NK-92 (cell line): ENCODE data around the gene SNN.

Experiments
- DNase-seq: peaks from one replicate; lab custom pipeline; 2025; ENCODE audit not compliant: unreplicated experiment; lab: John Stamatoyannopoulos, UW

The SNN gene

GRCh38 chr16:11696266-11697012 lies 28.2 kb downstream of the SNN start:
- no peak for DNase-seq

- no peak for DNase-seq
Measured at GRCh38 chr16:11697319-11697718, 29.1 kb downstream of the SNN start.

GRCh38 chr16:11698271-11698689 lies 30.0 kb downstream of the SNN start:
- DNase-seq = no peak

GRCh38 chr16:11699234-11699894 lies 31.1 kb downstream of the SNN start:
- no peak for DNase-seq

GRCh38 chr16:11700264-11701029 lies 32.2 kb downstream of the SNN start:
- DNase-seq = no peak

- DNase-seq = no peak
Measured at GRCh38 chr16:11705311-11706025, 37.2 kb downstream of the SNN start.

GRCh38 chr16:11706180-11706742 lies 38.0 kb downstream of the SNN start:
- DNase-seq = no peak

- DNase-seq = no peak
Measured at GRCh38 chr16:11707679-11708197, 39.5 kb downstream of the SNN start.

GRCh38 chr16:11708421-11708820 lies 40.2 kb downstream of the SNN start:
- no peak for DNase-seq

- DNase-seq = no peak
Measured at GRCh38 chr16:11711662-11712061, 43.4 kb downstream of the SNN start.

GRCh38 chr16:11712122-11712521 lies 43.9 kb downstream of the SNN start:
- DNase-seq = no peak

GRCh38 chr16:11715246-11715947 lies 47.1 kb downstream of the SNN start:
- DNase-seq = no peak

GRCh38 chr16:11716336-11716735 lies 48.1 kb downstream of the SNN start:
- no peak for DNase-seq

GRCh38 chr16:11717811-11718210 lies 49.6 kb downstream of the SNN start:
- DNase-seq = no peak

- DNase-seq = no peak
Measured at GRCh38 chr16:11719171-11719570, 50.9 kb downstream of the SNN start.

- no peak for DNase-seq
Measured at GRCh38 chr16:11719762-11720161, 51.5 kb downstream of the SNN start.

GRCh38 chr16:11721781-11722467 lies 53.7 kb downstream of the SNN start:
- no peak for DNase-seq

GRCh38 chr16:11722468-11722808 lies 54.2 kb downstream of the SNN start:
- DNase-seq = no peak

- no peak for DNase-seq
Measured at GRCh38 chr16:11725457-11725856, 57.2 kb downstream of the SNN start.

- DNase-seq = no peak
Measured at GRCh38 chr16:11726008-11726407, 57.8 kb downstream of the SNN start.
